ENCODE results near the gene CLCA4.
"Not testable (repeated sequence)": the region's sequence is repeated elsewhere in the genome, so short reads cannot be mapped to it uniquely, and the experiment has no call there.

Gene CLCA4

DNA sequence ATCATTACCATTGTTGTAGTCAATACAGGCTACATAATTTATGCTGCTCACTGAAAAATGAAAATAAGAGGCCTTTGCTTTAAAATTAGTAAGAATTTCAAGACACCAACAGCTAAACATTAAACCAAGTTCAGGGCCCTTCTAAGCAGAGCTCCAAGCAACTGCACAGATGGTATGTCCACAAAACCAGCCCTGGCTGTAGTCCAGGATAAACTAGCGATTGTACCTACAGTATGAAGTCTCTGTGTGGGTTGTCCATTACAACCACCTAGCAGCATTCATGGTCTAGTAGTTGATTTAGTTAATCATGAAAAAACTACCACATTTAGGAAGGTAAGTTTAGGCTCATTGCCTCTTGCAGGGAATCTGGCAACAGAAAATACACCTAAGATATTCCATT is 35.3 kb downstream of the CLCA4 start:
- Histone ChIP-seq H3K4me1 (ENCODE audit: control insufficient read depth, low read depth, low read length) (no peaks in the 10 kb centered on the region), H3K36me3 (ENCODE audit: control insufficient read depth, low read depth, low read length) (no peaks in the 10 kb centered on the region), H3K27ac (ENCODE audit: low read length) (no peak overlapping the region), H3K9ac (ENCODE audit: low read length) (no peak overlapping the region), H3K4me3 (ENCODE audit: low read length) (no peak overlapping the region), H3K27me3 (ENCODE audit: control insufficient read depth, insufficient read depth, low read length) (no peaks in the 10 kb centered on the region), H3K9me3 (ENCODE audit: control insufficient read depth, low read depth, low read length) (no peaks in the 10 kb centered on the region)

DNA sequence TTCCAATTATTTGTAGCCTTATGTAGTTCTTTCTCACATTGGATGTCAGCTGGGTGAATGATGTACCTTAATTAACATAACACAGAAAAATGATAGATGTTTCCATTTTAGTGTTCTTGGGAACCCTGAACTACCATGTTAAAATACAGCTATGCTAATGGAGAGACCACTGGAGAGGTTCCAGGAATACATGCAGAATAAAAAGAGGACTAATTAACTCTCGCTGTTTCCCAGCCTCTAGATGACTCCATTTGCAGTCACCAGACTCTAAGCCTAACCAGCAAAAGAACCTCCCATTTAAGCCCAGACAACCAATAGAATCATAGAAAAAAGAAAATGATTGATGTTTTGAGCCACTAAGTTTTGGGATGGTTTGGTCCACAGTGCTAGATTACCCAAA is 36.2 kb downstream of the CLCA4 start:
- H3K4me1 ChIP-seq (ENCODE audit: control insufficient read depth, low read depth, low read length) = no peaks in the 10 kb centered on the region
- no peaks in the 10 kb centered on the region for H3K27me3 ChIP-seq (ENCODE audit: control insufficient read depth, insufficient read depth, low read length)
- H3K36me3 ChIP-seq (ENCODE audit: control insufficient read depth, low read depth, low read length) = no peaks in the 10 kb centered on the region
- no peaks in the 10 kb centered on the region for H3K9me3 ChIP-seq (ENCODE audit: control insufficient read depth, low read depth, low read length)
- no peak overlapping the region for H3K4me3 ChIP-seq (ENCODE audit: low read length)
- no peak overlapping the region for H3K9ac ChIP-seq (ENCODE audit: low read length)
- H3K27ac ChIP-seq (ENCODE audit: low read length) = no peak overlapping the region

DNA sequence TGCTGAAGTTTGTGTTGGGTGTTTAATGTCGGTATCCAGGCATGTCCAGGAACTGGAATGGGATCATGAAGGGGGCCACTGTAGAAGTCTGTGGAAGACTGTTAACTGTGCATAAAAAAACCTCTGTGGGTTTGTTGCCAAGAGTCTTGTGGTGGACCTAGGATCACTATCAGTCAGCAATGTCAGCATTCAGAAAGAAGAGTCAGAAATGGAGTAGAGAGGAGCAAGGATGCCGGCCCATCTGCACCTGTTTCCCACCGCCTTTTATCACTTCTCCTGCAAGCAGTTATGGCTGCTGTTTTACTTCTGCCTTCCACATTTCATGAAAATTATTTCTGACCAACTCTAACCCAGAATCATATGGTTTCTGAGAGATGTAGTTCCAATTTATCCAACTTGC is 36.7 kb downstream of the CLCA4 start:
- no peaks in the 10 kb centered on the region for H3K4me1 ChIP-seq (ENCODE audit: control insufficient read depth, low read depth, low read length)
- no peaks in the 10 kb centered on the region for H3K9me3 ChIP-seq (ENCODE audit: control insufficient read depth, low read depth, low read length)
- H3K9ac ChIP-seq (ENCODE audit: low read length) = no peak overlapping the region
- H3K4me3 ChIP-seq (ENCODE audit: low read length) = no peak overlapping the region
- H3K36me3 ChIP-seq (ENCODE audit: control insufficient read depth, low read depth, low read length) = no peaks in the 10 kb centered on the region
- no peak overlapping the region for H3K27ac ChIP-seq (ENCODE audit: low read length)
- H3K27me3 ChIP-seq (ENCODE audit: control insufficient read depth, insufficient read depth, low read length) = no peaks in the 10 kb centered on the region

DNA sequence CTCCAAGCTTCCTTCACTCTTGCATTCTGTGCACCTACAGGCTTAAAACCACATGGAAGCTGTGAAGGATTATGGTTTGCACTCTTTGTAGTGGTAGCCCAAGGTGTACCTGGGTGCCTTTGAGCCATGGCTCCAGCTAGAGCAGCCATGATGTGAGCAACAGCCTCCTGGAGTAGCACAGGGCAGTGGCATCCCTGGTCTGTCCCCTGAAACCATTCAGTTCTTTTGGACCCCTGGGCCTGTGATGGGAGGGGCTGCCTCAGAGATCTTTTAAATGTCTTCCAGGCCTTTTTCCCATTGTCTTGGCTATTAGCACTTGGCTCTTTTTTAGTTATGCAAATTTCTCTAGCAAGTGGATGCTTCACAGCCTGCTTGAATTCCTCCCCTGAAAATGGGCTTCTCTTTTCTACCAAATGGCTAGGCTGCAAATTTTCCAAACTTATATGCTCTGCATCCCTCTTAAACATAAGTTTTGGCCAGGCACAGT is 47.4 kb downstream of the CLCA4 start:
- H3K4me1 ChIP-seq (ENCODE audit: control insufficient read depth, low read depth, low read length) = no peaks in the 10 kb centered on the region
- H3K27me3 ChIP-seq (ENCODE audit: control insufficient read depth, insufficient read depth, low read length) = no peaks in the 10 kb centered on the region
- H3K9ac ChIP-seq (ENCODE audit: low read length) = no peak overlapping the region
- no peak overlapping the region for H3K4me3 ChIP-seq (ENCODE audit: low read length)
- no peak overlapping the region for H3K27ac ChIP-seq (ENCODE audit: low read length)
- no peaks in the 10 kb centered on the region for H3K9me3 ChIP-seq (ENCODE audit: control insufficient read depth, low read depth, low read length)
- H3K36me3 ChIP-seq (ENCODE audit: control insufficient read depth, low read depth, low read length) = no peaks in the 10 kb centered on the region

DNA sequence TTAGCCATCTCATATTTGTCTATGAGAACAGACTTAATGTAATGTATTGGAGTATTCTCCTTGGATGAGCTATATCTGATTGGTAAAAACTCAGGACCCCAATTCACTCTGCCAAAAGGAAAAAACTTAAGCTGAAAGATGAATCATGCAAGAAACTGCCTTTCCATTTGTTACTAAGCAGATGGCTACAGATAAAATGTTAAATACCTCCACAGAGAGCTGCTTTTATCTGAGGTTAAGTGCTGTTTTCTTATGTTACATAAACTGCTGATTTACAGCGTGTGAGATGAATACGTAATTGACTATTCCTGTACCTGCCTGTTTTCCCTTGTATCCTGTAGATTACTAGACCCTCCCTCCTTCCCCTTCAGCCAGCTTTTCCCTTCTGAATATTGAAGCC is 49.3 kb downstream of the CLCA4 start:
- Histone ChIP-seq H3K27ac (ENCODE audit: low read length) (no peak overlapping the region), H3K27me3 (ENCODE audit: control insufficient read depth, insufficient read depth, low read length) (no peaks in the 10 kb centered on the region), H3K9me3 (ENCODE audit: control insufficient read depth, low read depth, low read length) (no peaks in the 10 kb centered on the region), H3K4me3 (ENCODE audit: low read length) (no peak overlapping the region), H3K36me3 (ENCODE audit: control insufficient read depth, low read depth, low read length) (no peaks in the 10 kb centered on the region), H3K4me1 (ENCODE audit: control insufficient read depth, low read depth, low read length) (no peaks in the 10 kb centered on the region), H3K9ac (ENCODE audit: low read length) (no peak overlapping the region)

DNA sequence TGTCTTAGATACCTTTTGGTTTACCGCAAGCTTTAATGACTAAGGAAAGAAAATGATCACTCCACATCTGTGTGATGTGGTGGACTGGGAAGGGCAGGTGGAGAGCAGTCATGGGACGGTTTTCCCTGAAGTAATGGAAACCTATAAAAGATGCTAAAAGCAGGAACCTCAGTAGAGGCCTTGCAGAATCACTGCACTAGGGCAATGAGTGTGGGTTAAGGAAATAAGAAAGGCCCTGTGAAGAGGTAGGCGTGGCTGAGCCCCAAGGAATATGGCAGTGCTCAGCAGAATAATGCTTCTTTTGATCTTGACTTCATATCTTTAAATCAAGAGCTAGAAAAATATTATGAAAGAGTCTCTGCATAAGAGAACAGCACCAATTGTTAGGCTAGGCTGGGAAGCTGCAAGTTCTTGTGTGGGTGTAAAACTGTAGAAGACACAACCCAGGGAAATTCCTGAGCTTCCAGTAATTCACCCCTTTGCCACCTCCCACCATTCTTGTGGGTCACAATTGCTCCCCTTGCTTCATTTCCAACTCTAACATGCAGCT is 49.9 kb downstream of the CLCA4 start:
- Histone ChIP-seq H3K27ac (ENCODE audit: low read length) (no peak overlapping the region), H3K27me3 (ENCODE audit: control insufficient read depth, insufficient read depth, low read length) (no peaks in the 10 kb centered on the region)

DNA sequence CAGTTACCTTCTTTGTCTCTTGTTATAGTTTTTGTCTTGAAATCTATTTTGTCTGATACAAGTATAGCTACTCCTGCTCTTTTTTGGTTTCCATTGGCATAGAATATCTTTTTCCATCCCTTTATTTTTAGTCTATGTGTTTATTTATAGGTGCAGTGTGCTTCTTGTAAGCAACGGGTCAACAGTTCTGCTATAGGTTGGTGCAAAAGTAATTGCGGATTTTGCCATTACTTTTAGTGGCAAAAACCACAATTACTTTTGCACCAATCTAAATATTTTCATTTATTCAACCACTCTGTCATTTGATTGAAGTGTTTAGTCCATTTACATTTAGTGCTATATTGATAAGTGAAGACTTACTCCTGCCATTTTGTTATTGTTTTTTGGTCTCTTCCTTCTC is 59.2 kb downstream of the CLCA4 start:
- not testable (repeated sequence) for H3K4me1 ChIP-seq (ENCODE audit: control insufficient read depth, low read depth, low read length); H3K4me3 ChIP-seq (ENCODE audit: low read length); H3K36me3 ChIP-seq (ENCODE audit: control insufficient read depth, low read depth, low read length); H3K9me3 ChIP-seq (ENCODE audit: control insufficient read depth, low read depth, low read length); H3K27ac ChIP-seq (ENCODE audit: low read length); H3K9ac ChIP-seq (ENCODE audit: low read length); H3K27me3 ChIP-seq (ENCODE audit: control insufficient read depth, insufficient read depth, low read length)

More for the DNA sequence above, 49.9 kb downstream of the CLCA4 start:
- Histone ChIP-seq H3K9ac (ENCODE audit: low read length) (no peak overlapping the region), H3K9me3 (ENCODE audit: control insufficient read depth, low read depth, low read length) (no peaks in the 10 kb centered on the region), H3K4me1 (ENCODE audit: control insufficient read depth, low read depth, low read length) (no peaks in the 10 kb centered on the region), H3K36me3 (ENCODE audit: control insufficient read depth, low read depth, low read length) (no peaks in the 10 kb centered on the region), H3K4me3 (ENCODE audit: low read length) (no peak overlapping the region)

DNA sequence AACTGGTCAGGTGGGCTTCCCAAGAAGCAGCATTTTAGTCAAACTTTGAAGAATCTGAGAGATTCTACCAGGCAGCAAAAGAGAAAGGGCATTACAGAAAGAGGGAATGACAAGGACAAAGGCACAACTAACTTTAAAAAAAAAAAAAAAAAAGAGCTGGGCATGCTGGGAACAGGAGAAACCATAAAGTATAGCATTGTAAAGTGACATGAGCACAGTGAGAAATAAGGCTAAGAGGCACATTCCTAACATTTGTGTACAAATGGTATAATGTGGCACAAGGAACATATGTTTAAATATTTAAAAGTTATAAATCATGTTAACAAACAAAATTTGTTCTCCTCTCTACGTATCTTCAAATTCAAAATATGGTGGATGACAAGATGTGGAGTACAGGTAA is 69.6 kb downstream of the CLCA4 start:
- no peaks in the 10 kb centered on the region for H3K4me1 ChIP-seq (ENCODE audit: control insufficient read depth, low read depth, low read length)
- no peak overlapping the region for H3K4me3 ChIP-seq (ENCODE audit: low read length)
- H3K9me3 ChIP-seq (ENCODE audit: control insufficient read depth, low read depth, low read length) = no peaks in the 10 kb centered on the region
- no peaks in the 10 kb centered on the region for H3K27me3 ChIP-seq (ENCODE audit: control insufficient read depth, insufficient read depth, low read length)
- H3K9ac ChIP-seq (ENCODE audit: low read length) = no peak overlapping the region
- no peaks in the 10 kb centered on the region for H3K36me3 ChIP-seq (ENCODE audit: control insufficient read depth, low read depth, low read length)
- no peak overlapping the region for H3K27ac ChIP-seq (ENCODE audit: low read length)

DNA sequence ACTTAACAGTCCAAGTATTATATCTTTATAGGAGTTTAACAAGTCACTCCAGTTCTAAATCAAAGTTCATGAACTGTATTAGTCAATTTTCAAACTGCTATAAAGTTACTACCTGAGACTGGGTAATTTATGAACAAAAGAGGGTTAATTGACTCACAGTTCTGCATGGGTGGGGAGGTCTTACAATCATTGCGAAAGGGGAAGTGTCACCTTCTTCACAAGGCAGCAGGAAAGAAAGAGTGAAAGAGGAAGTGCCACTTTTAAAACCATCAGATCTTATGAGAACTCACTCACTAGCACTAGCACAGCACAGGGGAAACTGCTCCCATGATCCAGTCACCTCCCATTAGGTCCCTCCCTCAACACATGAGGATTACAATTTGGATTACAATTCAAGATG is 70.0 kb downstream of the CLCA4 start:
- Histone ChIP-seq H3K36me3 (ENCODE audit: control insufficient read depth, low read depth, low read length) (no peaks in the 10 kb centered on the region), H3K27me3 (ENCODE audit: control insufficient read depth, insufficient read depth, low read length) (no peaks in the 10 kb centered on the region), H3K9me3 (ENCODE audit: control insufficient read depth, low read depth, low read length) (no peaks in the 10 kb centered on the region), H3K4me1 (ENCODE audit: control insufficient read depth, low read depth, low read length) (no peaks in the 10 kb centered on the region), H3K9ac (ENCODE audit: low read length) (no peak overlapping the region), H3K4me3 (ENCODE audit: low read length) (no peak overlapping the region), H3K27ac (ENCODE audit: low read length) (no peak overlapping the region)

DNA sequence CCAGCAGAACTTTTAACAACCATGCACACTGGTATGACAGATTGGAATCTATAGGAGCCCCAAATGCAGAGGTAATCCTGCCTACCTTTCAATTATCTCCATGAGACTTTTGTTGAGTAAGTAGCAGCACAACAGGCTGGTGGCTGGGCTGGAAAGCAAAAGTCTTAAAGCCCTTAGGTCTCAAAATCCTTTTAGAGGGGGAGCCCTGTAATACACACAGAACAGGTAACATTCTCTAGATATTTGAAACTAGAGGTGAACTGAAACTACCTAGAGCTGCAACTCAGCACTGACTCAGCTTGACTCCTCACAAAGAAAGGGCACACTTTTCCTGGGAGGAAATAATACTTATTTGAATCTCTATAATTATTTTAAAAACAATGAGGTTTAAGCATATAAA is 71.5 kb downstream of the CLCA4 start:
- Histone ChIP-seq H3K4me1 (ENCODE audit: control insufficient read depth, low read depth, low read length) (no peaks in the 10 kb centered on the region), H3K27ac (ENCODE audit: low read length) (no peak overlapping the region), H3K4me3 (ENCODE audit: low read length) (no peak overlapping the region), H3K9ac (ENCODE audit: low read length) (no peak overlapping the region), H3K36me3 (ENCODE audit: control insufficient read depth, low read depth, low read length) (no peaks in the 10 kb centered on the region), H3K9me3 (ENCODE audit: control insufficient read depth, low read depth, low read length) (no peaks in the 10 kb centered on the region), H3K27me3 (ENCODE audit: control insufficient read depth, insufficient read depth, low read length) (no peaks in the 10 kb centered on the region)

DNA sequence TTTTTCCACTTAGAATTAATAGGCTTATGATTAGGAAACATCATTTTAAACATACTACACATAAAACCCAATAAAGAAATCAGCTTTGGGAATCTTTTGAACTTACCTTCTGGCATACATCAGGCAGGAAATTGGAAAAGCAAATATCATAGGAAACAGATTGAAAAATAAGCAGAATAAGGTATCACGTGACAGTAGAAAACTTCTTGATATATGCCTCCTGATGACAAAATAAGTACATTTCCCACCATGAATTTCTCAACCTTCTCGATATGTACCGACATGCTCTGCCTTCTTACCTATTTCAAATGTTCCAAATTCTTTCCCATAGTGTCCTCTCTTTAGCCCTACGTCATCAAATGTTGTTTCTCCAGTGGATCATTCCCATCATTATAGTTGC is 72.4 kb downstream of the CLCA4 start:
- no peak overlapping the region for H3K9ac ChIP-seq (ENCODE audit: low read length)

DNA sequence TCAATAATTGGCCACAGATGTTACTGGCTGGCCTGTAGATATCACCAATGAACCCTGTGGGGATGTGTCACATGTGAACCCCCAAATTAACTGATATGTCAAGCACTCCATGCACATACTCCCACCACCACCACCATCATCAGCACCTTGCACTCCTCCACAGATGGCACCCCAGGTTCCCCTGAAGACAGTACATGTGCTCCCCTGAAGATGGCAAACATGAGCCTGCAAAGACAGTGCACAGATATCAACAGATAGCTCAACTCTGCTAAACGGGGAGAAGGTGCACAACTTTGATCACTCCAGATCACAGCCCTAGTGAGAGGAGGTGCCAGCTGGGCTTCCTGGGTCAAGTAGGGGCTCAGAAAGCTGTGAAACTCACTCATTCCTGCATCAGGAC is 74.4 kb downstream of the CLCA4 start:
- no peak overlapping the region for H3K9ac ChIP-seq (ENCODE audit: low read length)
- no peaks in the 10 kb centered on the region for H3K9me3 ChIP-seq (ENCODE audit: control insufficient read depth, low read depth, low read length)
- H3K27me3 ChIP-seq (ENCODE audit: control insufficient read depth, insufficient read depth, low read length) = no peaks in the 10 kb centered on the region
- no peak overlapping the region for H3K27ac ChIP-seq (ENCODE audit: low read length)
- no peak overlapping the region for H3K4me3 ChIP-seq (ENCODE audit: low read length)
- no peaks in the 10 kb centered on the region for H3K36me3 ChIP-seq (ENCODE audit: control insufficient read depth, low read depth, low read length)
- no peaks in the 10 kb centered on the region for H3K4me1 ChIP-seq (ENCODE audit: control insufficient read depth, low read depth, low read length)

More for the DNA sequence above, 72.4 kb downstream of the CLCA4 start:
- no peaks in the 10 kb centered on the region for H3K27me3 ChIP-seq (ENCODE audit: control insufficient read depth, insufficient read depth, low read length)
- H3K9me3 ChIP-seq (ENCODE audit: control insufficient read depth, low read depth, low read length) = no peaks in the 10 kb centered on the region
- H3K36me3 ChIP-seq (ENCODE audit: control insufficient read depth, low read depth, low read length) = no peaks in the 10 kb centered on the region
- H3K4me3 ChIP-seq (ENCODE audit: low read length) = no peak overlapping the region
- no peak overlapping the region for H3K27ac ChIP-seq (ENCODE audit: low read length)
- no peaks in the 10 kb centered on the region for H3K4me1 ChIP-seq (ENCODE audit: control insufficient read depth, low read depth, low read length)
